HG03175 (cell line): Measurements from ENCODE around the gene C16orf74.

Experiments
- ATAC-seq: cut with Tn5 transposase; IDR thresholded peaks from one replicate; pipeline ENCODE4 v1.9.1; 2021; ENCODE audit warnings: mild to moderate bottlenecking, moderate library complexity; ENCODE audit not compliant: unreplicated experiment

Gene C16orf74

DNA sequence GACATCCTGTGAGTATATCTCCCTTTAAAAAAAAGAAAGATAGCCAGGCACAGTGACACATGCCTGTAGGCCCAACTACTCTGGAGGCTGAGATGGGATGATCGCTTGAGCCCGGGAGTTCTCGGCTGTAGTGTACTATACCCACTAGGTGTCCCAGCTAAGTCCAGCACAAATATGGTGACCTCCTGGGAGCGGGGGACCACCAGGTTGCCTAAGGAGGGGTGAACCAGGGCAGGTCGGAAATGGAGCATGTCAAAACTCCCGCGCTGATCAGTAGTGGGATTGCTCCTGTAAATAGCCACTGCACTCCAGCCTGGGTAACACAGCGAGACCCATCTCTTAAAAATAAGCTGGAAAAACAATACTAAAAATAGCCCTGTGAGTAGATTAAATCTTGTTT lies 91.6 kb downstream of the C16orf74 start:
- no peak for ATAC-seq

DNA sequence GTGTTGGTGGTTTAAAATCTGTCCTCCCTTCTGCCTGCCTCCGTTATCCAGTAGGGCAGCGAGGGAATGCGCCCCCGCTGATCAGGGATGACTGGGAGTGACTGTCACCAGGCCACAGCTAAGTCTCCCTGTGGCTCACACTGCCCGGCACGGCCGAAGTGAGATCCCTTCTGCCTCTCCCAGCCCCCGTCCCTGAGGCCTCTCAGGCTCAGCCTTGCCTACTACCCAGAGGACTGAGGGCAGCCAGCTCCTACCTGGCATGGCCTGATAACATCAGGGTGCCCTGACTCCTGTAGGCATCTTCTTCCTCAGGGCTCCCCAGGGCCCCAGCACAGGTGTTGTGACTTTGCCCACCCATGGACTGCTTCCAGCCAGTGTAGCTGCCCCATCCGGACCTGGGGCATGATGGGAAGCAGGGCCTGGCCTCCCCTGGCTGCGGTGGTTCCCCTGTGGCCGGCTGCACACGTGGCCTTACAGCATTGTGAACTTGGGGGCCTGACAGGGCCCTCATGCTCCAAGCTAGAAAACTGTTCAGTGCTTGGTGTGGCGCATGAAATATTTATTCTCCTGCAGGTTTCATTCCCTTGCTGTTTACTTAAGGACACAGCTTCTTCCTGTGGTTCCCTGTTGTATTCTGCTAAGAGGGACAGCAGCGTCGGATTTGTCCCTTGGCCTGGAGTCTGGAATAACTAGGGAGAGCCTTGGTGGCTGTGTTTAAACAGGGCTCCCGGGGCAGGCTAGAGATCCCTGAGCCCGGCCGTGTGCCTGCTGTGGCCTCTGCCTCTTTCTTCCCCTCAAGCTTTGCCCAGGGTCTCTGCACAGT lies 92.2 kb downstream of the C16orf74 start:
- ATAC-seq: no peak

- ATAC-seq: no peak
Observed at GRCh38 chr16:85657996-85658395, 92.9 kb downstream of the C16orf74 start.
